Testis (tissue), 2 donors: ENCODE results near the gene NCAM2.
"Not testable (repeated sequence)": the region's sequence is repeated elsewhere in the genome, so short reads cannot be mapped to it uniquely, and the experiment has no call there.

Experiments used
- POLR2A ChIP-seq: fragments of 450-650 bp; IDR thresholded peaks from one replicate; pipeline ENCODE4 v1.6.1; 2017; ENCODE audit warnings: antibody characterized with exemption, mild to moderate bottlenecking, moderate library complexity
- TF ChIP-seq, protein P1 (sequence below), 3 experiments: fragments of 450-650 bp in 2 of 3; fragments of 200-600 bp in 1 of 3; sonication (generic) in 1 of 3; IDR thresholded peaks; one replicate each; pipeline ENCODE4 v1.5.1; 2016 to 2019; ENCODE audit warnings: antibody characterized with exemption in 3 of 3, mild to moderate bottlenecking in 2 of 3, moderate library complexity in 1 of 3

DNA sequence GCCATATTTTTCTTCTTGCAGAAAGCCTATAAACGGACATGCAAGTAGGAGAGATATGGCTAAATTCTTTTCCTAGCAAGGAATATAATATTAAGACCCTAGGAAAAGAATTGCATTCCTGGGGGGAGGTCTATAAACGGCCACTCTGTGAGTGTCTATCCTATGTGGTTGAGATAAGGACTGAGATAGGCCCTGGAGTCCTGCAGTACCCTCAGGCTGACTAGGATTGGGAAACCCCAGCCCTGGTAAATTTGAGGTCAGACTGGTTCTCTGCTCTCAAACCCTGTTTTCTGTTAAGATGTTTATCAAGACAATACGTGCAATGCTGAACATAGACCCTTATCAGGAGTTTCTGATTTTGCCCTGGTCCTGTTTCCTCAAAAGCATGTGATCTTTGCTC is 404.0 kb downstream of the NCAM2 start:
- TF ChIP-seq, protein P1, sequence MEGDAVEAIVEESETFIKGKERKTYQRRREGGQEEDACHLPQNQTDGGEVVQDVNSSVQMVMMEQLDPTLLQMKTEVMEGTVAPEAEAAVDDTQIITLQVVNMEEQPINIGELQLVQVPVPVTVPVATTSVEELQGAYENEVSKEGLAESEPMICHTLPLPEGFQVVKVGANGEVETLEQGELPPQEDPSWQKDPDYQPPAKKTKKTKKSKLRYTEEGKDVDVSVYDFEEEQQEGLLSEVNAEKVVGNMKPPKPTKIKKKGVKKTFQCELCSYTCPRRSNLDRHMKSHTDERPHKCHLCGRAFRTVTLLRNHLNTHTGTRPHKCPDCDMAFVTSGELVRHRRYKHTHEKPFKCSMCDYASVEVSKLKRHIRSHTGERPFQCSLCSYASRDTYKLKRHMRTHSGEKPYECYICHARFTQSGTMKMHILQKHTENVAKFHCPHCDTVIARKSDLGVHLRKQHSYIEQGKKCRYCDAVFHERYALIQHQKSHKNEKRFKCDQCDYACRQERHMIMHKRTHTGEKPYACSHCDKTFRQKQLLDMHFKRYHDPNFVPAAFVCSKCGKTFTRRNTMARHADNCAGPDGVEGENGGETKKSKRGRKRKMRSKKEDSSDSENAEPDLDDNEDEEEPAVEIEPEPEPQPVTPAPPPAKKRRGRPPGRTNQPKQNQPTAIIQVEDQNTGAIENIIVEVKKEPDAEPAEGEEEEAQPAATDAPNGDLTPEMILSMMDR (IDR thresholded peaks at IDR 0.05): not testable (repeated sequence)
- not testable (repeated sequence) for TF ChIP-seq POLR2A
